Measurements from ENCODE around the gene ZMYND19. TPM values are rescaled to one million over a fixed set of nuclear protein-coding genes. Genes with fewer than 3 reads are reported as not detected.

ZMYND19 gene
- total and polyA plus RNA-seq, 2 of the 4 experiments (the other 2 are of a cell fraction) = 14.3 to 21.4 TPM

DNA sequence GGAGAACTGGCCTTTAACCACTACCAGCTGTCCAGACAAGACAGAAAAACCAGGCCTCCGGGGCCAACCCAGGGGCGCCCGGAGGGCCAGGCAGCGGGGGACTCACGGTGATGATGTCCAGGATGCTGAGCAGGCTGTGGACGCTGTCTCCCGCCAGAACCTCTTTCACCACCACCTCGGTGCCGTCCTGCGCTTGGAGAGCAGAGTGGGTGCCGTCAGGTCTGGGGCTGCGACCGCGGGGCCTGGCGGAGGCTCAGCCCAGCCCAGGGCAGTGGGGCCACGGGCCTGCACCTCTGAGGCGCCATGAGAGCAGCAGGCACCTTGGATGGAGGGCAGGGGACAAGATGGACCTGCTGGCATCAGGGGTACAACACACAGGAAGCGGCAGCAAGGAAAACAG is 49.8 kb downstream of the ZMYND19 start:
- Histone ChIP-seq H3K27me3 (ENCODE audit: control insufficient read depth, insufficient read depth, low read length) (no peaks in the 10 kb centered on the region), H3K36me3 (ENCODE audit: control insufficient read depth, insufficient read depth, low read length) (no peaks in the 10 kb centered on the region), H3K4me1 (ENCODE audit: control insufficient read depth, insufficient read depth, low read length) (no peaks in the 10 kb centered on the region; the same call in 1 of the 2 replicates), H4K5ac (ENCODE audit: low read depth, low read length) (no peak overlapping the region), H2BK120ac (ENCODE audit: low read depth, low read length) (no peak overlapping the region), H3K4me3 (ENCODE audit: insufficient read depth, low read depth, low read length) (no peak overlapping the region), H4K8ac (ENCODE audit: low read depth in 2 of 2, low read length in 2 of 2) (no peak overlapping the region), H2BK15ac (ENCODE audit: low read depth, low read length) (no peak overlapping the region), H2AK5ac (ENCODE audit: low read depth, low read length) (no peak overlapping the region), H3K9me1 (ENCODE audit: insufficient read depth, low read length) (no peaks in the 10 kb centered on the region), H2AFZ (replicated peaks; ENCODE audit: low read length, poor library complexity) (no peak overlapping the region), H4K20me1 (ENCODE audit: insufficient read depth, low read length) (no peaks in the 10 kb centered on the region), H3K9me3 (ENCODE audit: control insufficient read depth, insufficient read depth, low read length) (no peaks in the 10 kb centered on the region), H3K9ac (ENCODE audit: low read depth, low read length) (no peak overlapping the region), H4K91ac (ENCODE audit: insufficient read depth, low read depth, low read length) (no peak overlapping the region), H3K14ac (replicated peaks; ENCODE audit: low read depth, low read length) (no peak overlapping the region), H2BK5ac (ENCODE audit: low read depth, low read length, poor library complexity, severe bottlenecking) (no peak overlapping the region), H3K27ac (ENCODE audit: insufficient read depth, low read length) (no peak overlapping the region), H3K18ac (ENCODE audit: low read depth, low read length) (no peak overlapping the region), H2BK20ac (ENCODE audit: low read depth, low read length) (no peak overlapping the region), H3K79me1 (ENCODE audit: low read depth in 1 of 2, low read length in 2 of 2) (no peaks in the 10 kb centered on the region), H3K4ac (ENCODE audit: low read depth, low read length) (no peak overlapping the region), H3K23ac (ENCODE audit: low read depth, low read length) (no peak overlapping the region), H3K4me2 (ENCODE audit: low read depth, low read length) (no peak overlapping the region), H2AK9ac (replicated peaks; ENCODE audit: low read depth, low read length, poor library complexity) (no peak overlapping the region), H3K56ac (ENCODE audit: extremely low read depth, insufficient read depth, low read length) (no peak overlapping the region)
- ATAC-seq (ENCODE audit: low read depth) (no peak), DNase-seq (no peak)
- in situ Hi-C loops (cut with MboI; ENCODE audit: low sequenced_read_pairs) (no loop called here), intact Hi-C loops (cut with micrococcal nuclease) (no loop called here), dilution Hi-C loops (cut with HindIII; ENCODE audit: low sequenced_read_pairs, unreplicated experiment) (no loop called here)
- BruUV-seq (replicated peaks) = no TSS peak
- CTCF ChIA-PET = no interaction called here
- TF ChIP-seq RFX5 (IDR thresholded peaks at IDR 0.05; ENCODE audit: low read depth, low read length) (no peak), FOS (IDR thresholded peaks at IDR 0.05; ENCODE audit: low read depth, low read length) (no peak), POLR2A (IDR thresholded peaks at IDR 0.05; ENCODE audit: low read depth, low read length) (no peak), CHD1 (IDR thresholded peaks at IDR 0.05; ENCODE audit: low read depth, low read length) (no peak), NFE2L2 (IDR thresholded peaks at IDR 0.05; ENCODE audit: low read depth, low read length) (no peak), MXI1 (IDR thresholded peaks at IDR 0.05; ENCODE audit: borderline replicate concordance, low read depth, low read length) (no peak)
- WGBS, 2 experiments (ENCODE audit: extremely low coverage in 2 of 2, insufficient read length in 1 of 2) = no CpG with 5 or more reads among the region's 18 CpGs
- POLR2A ChIA-PET (ENCODE audit: unreplicated experiment) = no interaction called here
